NCI-H2171 treated with DMSO at 0.1 percent for 48 hours (cell line): ENCODE measurements around the gene MED7.

Source experiments
- DNase-seq: peaks from one replicate; lab custom pipeline; 2025; lab: John Stamatoyannopoulos, UW

MED7 gene

GRCh38 chr5:157162919-157163510, 20.4 kb upstream of the MED7 start:
- no peak for DNase-seq

GRCh38 chr5:157161996-157162395, 19.3 kb upstream of the MED7 start:
- DNase-seq, result no peak

GRCh38 chr5:157160001-157160400, 17.3 kb upstream of the MED7 start:
- DNase-seq, result no peak

- DNase-seq, result no peak
Measured at GRCh38 chr5:157159209-157159751, 16.6 kb upstream of the MED7 start.

GRCh38 chr5:157157293-157157891, 14.7 kb upstream of the MED7 start:
- DNase-seq, result no peak

GRCh38 chr5:157155297-157155696, 12.6 kb upstream of the MED7 start:
- DNase-seq, result no peak

- DNase-seq, result no peak
Measured at GRCh38 chr5:157150995-157151394, 8.3 kb upstream of the MED7 start.

GRCh38 chr5:157148734-157149615, 6.3 kb upstream of the MED7 start:
- DNase-seq, result peak; percentile 51

GRCh38 chr5:157143127-157143971, 684 bp upstream of the MED7 start:
- peak; percentile 80 for DNase-seq

- DNase-seq, result no peak
Measured at GRCh38 chr5:157137691-157138090, 5.0 kb downstream of the MED7 start.

GRCh38 chr5:157132281-157132612, 10.4 kb downstream of the MED7 start:
- DNase-seq, result no peak

- peak; percentile 26 for DNase-seq
Measured at GRCh38 chr5:157130925-157131324, 11.7 kb downstream of the MED7 start.

- no peak for DNase-seq
Measured at GRCh38 chr5:157121709-157122108, 21.0 kb downstream of the MED7 start.

- DNase-seq, result no peak
Measured at GRCh38 chr5:157120102-157120501, 22.6 kb downstream of the MED7 start.

- no peak for DNase-seq
Measured at GRCh38 chr5:157116483-157116954, 26.1 kb downstream of the MED7 start.

- no peak for DNase-seq
Measured at GRCh38 chr5:157115502-157115901, 27.2 kb downstream of the MED7 start.

GRCh38 chr5:157115012-157115411, 27.7 kb downstream of the MED7 start:
- DNase-seq, result no peak

- no peak for DNase-seq
Measured at GRCh38 chr5:157113002-157113401, 29.7 kb downstream of the MED7 start.

GRCh38 chr5:157109744-157110143, 32.9 kb downstream of the MED7 start:
- no peak for DNase-seq

- no peak for DNase-seq
Measured at GRCh38 chr5:157108976-157109375, 33.7 kb downstream of the MED7 start, which contains the start of gene HAVCR2. HAVCR2 (minus strand) TSS chr5:157109044; CDS start chr5:157108983, 61 bp downstream.

GRCh38 chr5:157107508-157107907, 35.2 kb downstream of the MED7 start:
- no peak for DNase-seq
